Stimulated activated CD4-positive, alpha-beta T cell treated with anti-CD3 and anti-CD28 coated beads, Interleukin-4, amount 100 ng/mL, for 1 hour (primary cell): Measurements from ENCODE around the gene MFSD8.
A peak's percentile ranks its signal among the peaks of the same experiment; 100 is the strongest.
"Not testable (repeated sequence)": the region's sequence is repeated elsewhere in the genome, so short reads cannot be mapped to it uniquely, and the experiment has no call there.

ENCODE experiments used
- DNase-seq: peaks from one replicate; pipeline ENCODE4 v3.0.0-alpha.2; 2020

Gene MFSD8

GRCh38 chr4:127930175-127930574 lies 34.8 kb downstream of the MFSD8 start:
- no peak for DNase-seq

GRCh38 chr4:127925720-127926119 lies 39.3 kb downstream of the MFSD8 start:
- not testable (repeated sequence) for DNase-seq

GRCh38 chr4:127922226-127922625 lies 42.7 kb downstream of the MFSD8 start:
- no peak for DNase-seq

GRCh38 chr4:127920521-127920920 lies 44.5 kb downstream of the MFSD8 start:
- no peak for DNase-seq

GRCh38 chr4:127917151-127917550 lies 47.8 kb downstream of the MFSD8 start:
- no peak for DNase-seq

- DNase-seq = no peak
These were observed 48.5 kb downstream of the MFSD8 start for GRCh38 chr4:127916512-127916911.

GRCh38 chr4:127905029-127905428 lies 59.9 kb downstream of the MFSD8 start:
- no peak for DNase-seq

- DNase-seq = not testable (repeated sequence)
These were observed 65.3 kb downstream of the MFSD8 start for GRCh38 chr4:127899682-127900081.

GRCh38 chr4:127896528-127896927 lies 68.4 kb downstream of the MFSD8 start:
- DNase-seq = no peak

- DNase-seq = no peak
These were observed 68.9 kb downstream of the MFSD8 start for GRCh38 chr4:127896069-127896468.

- DNase-seq = no peak
These were observed 75.1 kb downstream of the MFSD8 start for GRCh38 chr4:127889903-127890302.

GRCh38 chr4:127888559-127888958 lies 76.4 kb downstream of the MFSD8 start:
- DNase-seq = no peak

- DNase-seq = no peak
These were observed 83.5 kb downstream of the MFSD8 start for GRCh38 chr4:127881563-127881864.

GRCh38 chr4:127880763-127881562 lies 84.0 kb downstream of the MFSD8 start, which contains the start of gene PLK4:
PLK4 (plus strand) TSS chr4:127880893; CDS start chr4:127881135, 242 bp downstream.
- DNase-seq = peak; percentile 93

GRCh38 chr4:127875791-127876190 lies 89.2 kb downstream of the MFSD8 start:
- DNase-seq = no peak

GRCh38 chr4:127870688-127871087 lies 94.3 kb downstream of the MFSD8 start:
- no peak for DNase-seq

GRCh38 chr4:127870281-127870680 lies 94.7 kb downstream of the MFSD8 start:
- DNase-seq = no peak

- no peak for DNase-seq
These were observed 96.8 kb downstream of the MFSD8 start for GRCh38 chr4:127868196-127868595.
